Adrenal gland (tissue), 5 donors: ENCODE results near the gene FGD5.

Source experiments
- POLR2A ChIP-seq, 2 donors: fragments of 450-650 bp; IDR thresholded peaks; one replicate each; pipeline ENCODE4 v1.6.1; 2017; ENCODE audit warnings: antibody characterized with exemption in 2 of 2, mild to moderate bottlenecking in 2 of 2, moderate library complexity in 1 of 2
- TF ChIP-seq, protein P1 (sequence below), 6 experiments: fragments of 450-650 bp in 4 of 6; fragments of 200-600 bp in 2 of 6; sonication (generic) in 1 of 6; IDR thresholded peaks; 1 replicate in 5 of 6; 2 replicates in 1 of 6; pipeline versions ENCODE4 v1.5.1 to v1.8.0; 2016 to 2021; ENCODE audit warnings: antibody characterized with exemption in 6 of 6, mild to moderate bottlenecking in 2 of 6, moderate library complexity in 1 of 6
- donor health status: DM: no; HTN: no; CAD: no.

GRCh38 chr3:14783480-14784086, 35.2 kb upstream of the FGD5 start:
- TF ChIP-seq, protein P1, sequence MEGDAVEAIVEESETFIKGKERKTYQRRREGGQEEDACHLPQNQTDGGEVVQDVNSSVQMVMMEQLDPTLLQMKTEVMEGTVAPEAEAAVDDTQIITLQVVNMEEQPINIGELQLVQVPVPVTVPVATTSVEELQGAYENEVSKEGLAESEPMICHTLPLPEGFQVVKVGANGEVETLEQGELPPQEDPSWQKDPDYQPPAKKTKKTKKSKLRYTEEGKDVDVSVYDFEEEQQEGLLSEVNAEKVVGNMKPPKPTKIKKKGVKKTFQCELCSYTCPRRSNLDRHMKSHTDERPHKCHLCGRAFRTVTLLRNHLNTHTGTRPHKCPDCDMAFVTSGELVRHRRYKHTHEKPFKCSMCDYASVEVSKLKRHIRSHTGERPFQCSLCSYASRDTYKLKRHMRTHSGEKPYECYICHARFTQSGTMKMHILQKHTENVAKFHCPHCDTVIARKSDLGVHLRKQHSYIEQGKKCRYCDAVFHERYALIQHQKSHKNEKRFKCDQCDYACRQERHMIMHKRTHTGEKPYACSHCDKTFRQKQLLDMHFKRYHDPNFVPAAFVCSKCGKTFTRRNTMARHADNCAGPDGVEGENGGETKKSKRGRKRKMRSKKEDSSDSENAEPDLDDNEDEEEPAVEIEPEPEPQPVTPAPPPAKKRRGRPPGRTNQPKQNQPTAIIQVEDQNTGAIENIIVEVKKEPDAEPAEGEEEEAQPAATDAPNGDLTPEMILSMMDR (IDR thresholded peaks at IDR 0.05) = no peak
- no peak for TF ChIP-seq POLR2A (IDR thresholded peaks at IDR 0.05)
